Liver (tissue), 9 donors: ENCODE measurements around the gene TCEAL3. TPM values are rescaled to one million over a fixed set of nuclear protein-coding genes. Genes with fewer than 3 reads are reported as not detected.
A peak's percentile ranks its signal among the peaks of the same experiment; 100 is the strongest.

Source experiments
- DNase-seq: peaks from one replicate; pipeline ENCODE4 v3.0.0-alpha.2; 2017; ENCODE audit warnings: low spot score
- H3K27ac ChIP-seq, 2 donors: one replicate each; pipeline ENCODE4 v1.7.0; 2013; ENCODE audit warnings: inconsistent platforms in 2 of 2, low read length in 2 of 2, control low read depth in 1 of 2, low read depth in 1 of 2, mild to moderate bottlenecking in 1 of 2
- H3K27me3 ChIP-seq, 4 donors: one replicate each; pipeline versions ENCODE4 v1.6.1 to v1.7.0; 2013; ENCODE audit warnings: low read length in 3 of 4, inconsistent platforms in 1 of 4, mild to moderate bottlenecking in 1 of 4, moderate library complexity in 1 of 4; ENCODE audit not compliant: control insufficient read depth in 4 of 4, insufficient read depth in 4 of 4
- H3K36me3 ChIP-seq, 4 donors: one replicate each; pipeline versions ENCODE4 v1.6.1 to v1.7.0; 2013; ENCODE audit warnings: low read length in 3 of 4, mild to moderate bottlenecking in 3 of 4, low read depth in 1 of 4, moderate library complexity in 1 of 4; ENCODE audit not compliant: control insufficient read depth in 4 of 4, insufficient read depth in 3 of 4
- H3K4me1 ChIP-seq, 4 donors: one replicate each; pipeline versions ENCODE4 v1.6.1 to v1.7.0; 2013; ENCODE audit warnings: low read length in 3 of 4, mild to moderate bottlenecking in 3 of 4, moderate library complexity in 1 of 4; ENCODE audit not compliant: control insufficient read depth in 4 of 4, insufficient read depth in 4 of 4
- H3K4me3 ChIP-seq, 3 donors: one replicate each; pipeline versions ENCODE4 v1.6.1 to v1.7.0; 2013; ENCODE audit warnings: low read length in 3 of 3, control low read depth in 1 of 3, low read depth in 1 of 3, mild to moderate bottlenecking in 1 of 3
- H3K9ac ChIP-seq, 2 donors: one replicate each; pipeline ENCODE4 v1.7.0; 2013; ENCODE audit warnings: low read length in 2 of 2, mild to moderate bottlenecking in 2 of 2, moderate library complexity in 2 of 2, control low read depth in 1 of 2, low read depth in 1 of 2
- H3K9me3 ChIP-seq, 4 donors: one replicate each; pipeline versions ENCODE4 v1.6.1 to v1.7.0; 2013; ENCODE audit warnings: low read length in 3 of 4; ENCODE audit not compliant: control insufficient read depth in 4 of 4
- EGR1 ChIP-seq, 2 donors: IDR thresholded peaks; 2 replicates each; pipeline ENCODE4 v1.6.1; 2016 to 2018; ENCODE audit warnings: antibody characterized with exemption in 2 of 2, low read depth in 2 of 2
- FOXA2 ChIP-seq: IDR thresholded peaks from 2 replicates; pipeline ENCODE4 v1.6.1; 2016; ENCODE audit warnings: antibody characterized with exemption
- GABPA ChIP-seq, 2 donors: IDR thresholded peaks in 1 of 2; conservative IDR thresholded peaks in 1 of 2; 2 replicates each; pipeline ENCODE4 v1.6.1; 2016; ENCODE audit warnings: antibody characterized with exemption in 2 of 2, mild to moderate bottlenecking in 1 of 2, moderate library complexity in 1 of 2
- HNF4A ChIP-seq, 2 donors: conservative IDR thresholded peaks; 2 replicates each; pipeline ENCODE4 v1.6.1; 2016; ENCODE audit warnings: antibody characterized with exemption in 2 of 2, mild to moderate bottlenecking in 2 of 2
- HNF4G ChIP-seq: IDR thresholded peaks from 2 replicates; pipeline ENCODE4 v1.6.1; 2016; ENCODE audit warnings: antibody characterized with exemption
- JUND ChIP-seq, 2 donors: IDR thresholded peaks; 2 replicates each; pipeline ENCODE4 v1.6.1; 2016; ENCODE audit warnings: antibody characterized with exemption in 2 of 2
- RAD21 ChIP-seq, 2 donors: IDR thresholded peaks; 2 replicates each; pipeline ENCODE4 v1.6.1; 2016; ENCODE audit warnings: antibody characterized with exemption in 2 of 2, mild to moderate bottlenecking in 2 of 2
- YY1 ChIP-seq: IDR thresholded peaks from 2 replicates; pipeline ENCODE4 v1.6.1; 2016; ENCODE audit warnings: antibody characterized with exemption, mild to moderate bottlenecking
- WGBS: extraction: QIAGEN DNeasy Blood & Tissue Kit; methylation state at CpG from one replicate; pipeline ENCODE4 v1.1.7; 2013; 5-methylcytosine and 5-hydroxymethylcytosine counted together
- polyA plus RNA-seq, 2 donors: library from polyadenylated mRNA; stranded (reverse) in 1 of 2; unstranded in 1 of 2; fragments of 200-250 nt in 1 of 2; fragments of >200 nt in 1 of 2; fragmentation: Nextera tagmentation in 1 of 2; extraction: Ambion mirVana in 1 of 2; gene quantifications; one replicate each; pipeline versions ENCODE4 v1.2.1 to v1.2.3, GENCODE V29; 2013 to 2015
- total RNA-seq, 2 donors: library from RNA; depleted of rRNA; stranded (reverse); fragments of >200 nt; gene quantifications; one replicate each; pipeline ENCODE4 v1.2.3, GENCODE V29; 2014
- TF ChIP-seq, protein P1 (sequence below): IDR thresholded peaks from 2 replicates; pipeline ENCODE4 v1.6.1; 2016; ENCODE audit warnings: antibody characterized with exemption
- TF ChIP-seq, protein P2 (sequence below): fragments of 150-350 bp; IDR thresholded peaks from 2 replicates; pipeline ENCODE4 v1.5.1; 2017; ENCODE audit warnings: improper control_type of control experiment, low read depth, low read length; ENCODE audit not compliant: missing input control
- TF ChIP-seq, protein P3 (sequence below): IDR thresholded peaks from 2 replicates; pipeline ENCODE4 v1.6.1; 2016; ENCODE audit warnings: antibody characterized with exemption
- TF ChIP-seq, protein P4 (sequence below): IDR thresholded peaks from 2 replicates; pipeline ENCODE4 v1.6.1; 2016; ENCODE audit warnings: antibody characterized with exemption, mild to moderate bottlenecking
- TF ChIP-seq, protein P5 (sequence below): IDR thresholded peaks from 2 replicates; pipeline ENCODE4 v1.6.1; 2016; ENCODE audit warnings: antibody characterized with exemption
- donor health status: healthy.
- donor health status: healthy.
- donor health status: healthy.
- donor health status: healthy.
- donor health status: healthy.

The TCEAL3 gene
- total and polyA plus RNA-seq, 4 donors = 1.4 to 4.4 (median 2.4) TPM

DNA sequence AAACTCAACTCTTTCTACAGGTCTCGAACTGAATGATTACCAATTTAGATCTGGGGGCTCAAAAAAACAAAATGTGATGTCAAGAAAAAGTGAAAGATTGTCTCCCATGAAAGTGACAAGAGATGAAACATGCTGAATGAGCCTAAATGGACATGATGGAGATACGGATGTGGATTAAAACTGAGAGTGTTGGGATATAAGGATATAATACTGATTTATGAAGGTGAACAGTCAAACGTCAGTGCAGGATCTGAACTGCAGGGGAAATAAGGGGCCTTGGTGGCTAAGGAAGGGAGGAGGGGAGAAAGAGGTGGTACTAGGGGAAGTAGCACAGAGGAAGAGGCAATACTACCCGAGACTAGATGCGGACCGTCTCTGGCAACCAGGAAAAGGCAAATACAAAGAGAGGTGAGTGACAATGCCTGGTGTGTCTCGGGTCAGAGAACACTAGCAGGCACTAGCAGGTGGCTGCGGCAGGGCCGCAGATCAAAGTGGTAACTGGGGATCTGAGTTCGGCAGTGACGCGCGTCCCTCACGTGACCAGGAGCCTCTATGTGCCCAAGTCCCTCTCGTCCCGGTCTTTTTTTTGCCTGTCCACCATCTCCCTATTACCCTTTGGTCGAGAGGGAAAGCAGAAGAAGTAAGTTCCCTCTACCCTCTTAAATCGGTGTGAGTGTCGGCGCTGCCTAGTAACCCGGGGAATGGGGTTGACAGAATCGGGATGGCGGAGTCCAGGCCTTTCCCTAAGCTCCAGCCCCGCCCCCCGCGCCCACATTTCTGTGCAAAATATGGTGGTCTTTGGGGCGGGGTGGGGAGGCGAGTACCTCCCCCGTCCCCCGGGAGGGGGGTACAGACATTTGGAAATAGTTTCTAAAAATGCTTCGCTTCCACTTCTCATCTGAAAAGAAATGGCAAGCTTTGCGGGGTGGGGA lies 20.9 kb downstream of the TCEAL3 start, which contains the start of gene TCEAL1:
TCEAL1 (plus strand) TSS at position 590 of the 932 bp plus-strand sequence. CDS start 942 bp downstream, outside the sequence.
- peak within 1 kb of the TSS; percentile 50 to 66 (median 65) for H3K4me3 ChIP-seq
- H3K36me3 ChIP-seq = no peaks in the 10 kb centered on the region
- TF ChIP-seq, protein P1, sequence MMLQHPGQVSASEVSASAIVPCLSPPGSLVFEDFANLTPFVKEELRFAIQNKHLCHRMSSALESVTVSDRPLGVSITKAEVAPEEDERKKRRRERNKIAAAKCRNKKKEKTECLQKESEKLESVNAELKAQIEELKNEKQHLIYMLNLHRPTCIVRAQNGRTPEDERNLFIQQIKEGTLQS = no peak
- TF ChIP-seq, protein P2, sequence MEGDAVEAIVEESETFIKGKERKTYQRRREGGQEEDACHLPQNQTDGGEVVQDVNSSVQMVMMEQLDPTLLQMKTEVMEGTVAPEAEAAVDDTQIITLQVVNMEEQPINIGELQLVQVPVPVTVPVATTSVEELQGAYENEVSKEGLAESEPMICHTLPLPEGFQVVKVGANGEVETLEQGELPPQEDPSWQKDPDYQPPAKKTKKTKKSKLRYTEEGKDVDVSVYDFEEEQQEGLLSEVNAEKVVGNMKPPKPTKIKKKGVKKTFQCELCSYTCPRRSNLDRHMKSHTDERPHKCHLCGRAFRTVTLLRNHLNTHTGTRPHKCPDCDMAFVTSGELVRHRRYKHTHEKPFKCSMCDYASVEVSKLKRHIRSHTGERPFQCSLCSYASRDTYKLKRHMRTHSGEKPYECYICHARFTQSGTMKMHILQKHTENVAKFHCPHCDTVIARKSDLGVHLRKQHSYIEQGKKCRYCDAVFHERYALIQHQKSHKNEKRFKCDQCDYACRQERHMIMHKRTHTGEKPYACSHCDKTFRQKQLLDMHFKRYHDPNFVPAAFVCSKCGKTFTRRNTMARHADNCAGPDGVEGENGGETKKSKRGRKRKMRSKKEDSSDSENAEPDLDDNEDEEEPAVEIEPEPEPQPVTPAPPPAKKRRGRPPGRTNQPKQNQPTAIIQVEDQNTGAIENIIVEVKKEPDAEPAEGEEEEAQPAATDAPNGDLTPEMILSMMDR = no peak
- peak in 1 of 2 donors; percentile 13 for TF ChIP-seq EGR1 (IDR thresholded peaks at IDR 0.05; ENCODE audit: low read depth in 2 of 2)
- TF ChIP-seq, protein P3, sequence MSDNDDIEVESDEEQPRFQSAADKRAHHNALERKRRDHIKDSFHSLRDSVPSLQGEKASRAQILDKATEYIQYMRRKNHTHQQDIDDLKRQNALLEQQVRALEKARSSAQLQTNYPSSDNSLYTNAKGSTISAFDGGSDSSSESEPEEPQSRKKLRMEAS = peak; percentile 39
- TF ChIP-seq, protein P4, sequence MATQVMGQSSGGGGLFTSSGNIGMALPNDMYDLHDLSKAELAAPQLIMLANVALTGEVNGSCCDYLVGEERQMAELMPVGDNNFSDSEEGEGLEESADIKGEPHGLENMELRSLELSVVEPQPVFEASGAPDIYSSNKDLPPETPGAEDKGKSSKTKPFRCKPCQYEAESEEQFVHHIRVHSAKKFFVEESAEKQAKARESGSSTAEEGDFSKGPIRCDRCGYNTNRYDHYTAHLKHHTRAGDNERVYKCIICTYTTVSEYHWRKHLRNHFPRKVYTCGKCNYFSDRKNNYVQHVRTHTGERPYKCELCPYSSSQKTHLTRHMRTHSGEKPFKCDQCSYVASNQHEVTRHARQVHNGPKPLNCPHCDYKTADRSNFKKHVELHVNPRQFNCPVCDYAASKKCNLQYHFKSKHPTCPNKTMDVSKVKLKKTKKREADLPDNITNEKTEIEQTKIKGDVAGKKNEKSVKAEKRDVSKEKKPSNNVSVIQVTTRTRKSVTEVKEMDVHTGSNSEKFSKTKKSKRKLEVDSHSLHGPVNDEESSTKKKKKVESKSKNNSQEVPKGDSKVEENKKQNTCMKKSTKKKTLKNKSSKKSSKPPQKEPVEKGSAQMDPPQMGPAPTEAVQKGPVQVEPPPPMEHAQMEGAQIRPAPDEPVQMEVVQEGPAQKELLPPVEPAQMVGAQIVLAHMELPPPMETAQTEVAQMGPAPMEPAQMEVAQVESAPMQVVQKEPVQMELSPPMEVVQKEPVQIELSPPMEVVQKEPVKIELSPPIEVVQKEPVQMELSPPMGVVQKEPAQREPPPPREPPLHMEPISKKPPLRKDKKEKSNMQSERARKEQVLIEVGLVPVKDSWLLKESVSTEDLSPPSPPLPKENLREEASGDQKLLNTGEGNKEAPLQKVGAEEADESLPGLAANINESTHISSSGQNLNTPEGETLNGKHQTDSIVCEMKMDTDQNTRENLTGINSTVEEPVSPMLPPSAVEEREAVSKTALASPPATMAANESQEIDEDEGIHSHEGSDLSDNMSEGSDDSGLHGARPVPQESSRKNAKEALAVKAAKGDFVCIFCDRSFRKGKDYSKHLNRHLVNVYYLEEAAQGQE = peak; percentile 47
- no peak for TF ChIP-seq FOXA2
- TF ChIP-seq RAD21 (IDR thresholded peaks at IDR 0.05) = no peak
- TF ChIP-seq HNF4A (conservative IDR thresholded peaks at IDR 0.05) = peak in 1 of 2 donors; percentile 40
- peak within 1 kb of the TSS; percentile 78 to 90 for H3K27ac ChIP-seq
- WGBS = 3% methylated on average over 32 of the region's 32 CpGs
- DNase-seq = peak; percentile 51
- peaks cover 0 to 6% (median 4%) of the 10 kb centered on the region in 4 donors for H3K4me1 ChIP-seq
- H3K27me3 ChIP-seq = peaks cover 0 to 2% (median 0%) of the 10 kb centered on the region in 4 donors
- no peaks in the 10 kb centered on the region for H3K9me3 ChIP-seq
- H3K9ac ChIP-seq = peak within 1 kb of the TSS; percentile 66 to 90

DNA sequence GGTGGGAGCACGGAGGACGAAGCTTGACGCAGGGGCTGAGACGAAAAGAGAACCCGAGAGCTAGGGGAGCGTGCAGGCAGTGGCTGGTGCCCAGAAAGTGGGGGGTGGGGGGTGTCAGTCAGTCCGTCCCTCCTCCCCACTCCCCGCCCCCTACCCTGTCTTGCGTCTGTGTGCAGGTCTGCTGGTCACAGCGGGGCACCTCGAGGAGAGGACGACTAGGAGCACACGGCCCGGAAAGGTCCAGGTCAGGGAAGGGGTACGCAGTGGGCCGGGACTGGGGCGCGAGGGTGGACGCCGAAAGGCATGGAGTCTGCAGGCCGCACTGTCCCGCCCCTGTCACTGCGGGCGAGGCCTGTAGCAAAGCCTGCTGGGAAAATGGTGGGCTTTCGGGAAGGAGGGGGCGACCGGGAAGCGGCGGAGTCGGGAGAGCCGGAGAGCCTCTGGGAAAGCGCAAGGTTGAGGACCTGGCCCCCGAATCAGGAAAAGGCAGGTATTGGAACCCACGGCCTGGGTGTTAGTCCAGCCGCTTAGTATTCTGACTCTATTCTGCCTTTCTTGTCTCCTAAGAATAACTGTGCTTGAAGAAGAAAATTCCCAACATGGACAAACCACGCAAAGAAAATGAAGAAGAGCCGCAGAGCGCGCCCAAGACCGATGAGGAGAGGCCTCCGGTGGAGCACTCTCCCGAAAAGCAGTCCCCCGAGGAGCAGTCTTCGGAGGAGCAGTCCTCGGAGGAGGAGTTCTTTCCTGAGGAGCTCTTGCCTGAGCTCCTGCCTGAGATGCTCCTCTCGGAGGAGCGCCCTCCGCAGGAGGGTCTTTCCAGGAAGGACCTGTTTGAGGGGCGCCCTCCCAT lies 21.8 kb downstream of the TCEAL3 start:
- Histone ChIP-seq H3K4me1 (peaks cover 0 to 6% (median 4%) of the 10 kb centered on the region in 4 donors), H3K9ac (peak overlapping the region; percentile 66 to 90), H3K27ac (peak overlapping the region; percentile 78 to 90), H3K4me3 (peak overlapping the region; percentile 50 to 66 (median 65)), H3K9me3 (no peaks in the 10 kb centered on the region), H3K36me3 (no peaks in the 10 kb centered on the region), H3K27me3 (peaks cover 0 to 2% (median 0%) of the 10 kb centered on the region in 4 donors)
- DNase-seq = peak; percentile 51
- under 1% methylated on average over 49 of the region's 49 CpGs for WGBS
- TF ChIP-seq YY1 (peak; percentile 79), HNF4G (no peak), RAD21 (IDR thresholded peaks at IDR 0.05) (peak; percentile 17 to 36), JUND (IDR thresholded peaks at IDR 0.05) (no peak), GABPA (IDR thresholded peaks at IDR 0.05 in 1 of 2, conservative IDR thresholded peaks at IDR 0.05 in 1 of 2) (no peak)
- TF ChIP-seq, protein P4 = peak; percentile 23
- TF ChIP-seq, protein P1 = no peak
- TF ChIP-seq, protein P5, sequence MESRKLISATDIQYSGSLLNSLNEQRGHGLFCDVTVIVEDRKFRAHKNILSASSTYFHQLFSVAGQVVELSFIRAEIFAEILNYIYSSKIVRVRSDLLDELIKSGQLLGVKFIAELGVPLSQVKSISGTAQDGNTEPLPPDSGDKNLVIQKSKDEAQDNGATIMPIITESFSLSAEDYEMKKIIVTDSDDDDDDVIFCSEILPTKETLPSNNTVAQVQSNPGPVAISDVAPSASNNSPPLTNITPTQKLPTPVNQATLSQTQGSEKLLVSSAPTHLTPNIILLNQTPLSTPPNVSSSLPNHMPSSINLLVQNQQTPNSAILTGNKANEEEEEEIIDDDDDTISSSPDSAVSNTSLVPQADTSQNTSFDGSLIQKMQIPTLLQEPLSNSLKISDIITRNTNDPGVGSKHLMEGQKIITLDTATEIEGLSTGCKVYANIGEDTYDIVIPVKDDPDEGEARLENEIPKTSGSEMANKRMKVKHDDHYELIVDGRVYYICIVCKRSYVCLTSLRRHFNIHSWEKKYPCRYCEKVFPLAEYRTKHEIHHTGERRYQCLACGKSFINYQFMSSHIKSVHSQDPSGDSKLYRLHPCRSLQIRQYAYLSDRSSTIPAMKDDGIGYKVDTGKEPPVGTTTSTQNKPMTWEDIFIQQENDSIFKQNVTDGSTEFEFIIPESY = no peak
